HepG2 (cell line): Measurements from ENCODE around the gene CRYZL1. TPM values are rescaled to one million over a fixed set of nuclear protein-coding genes. Genes with fewer than 3 reads are reported as not detected.
A peak's percentile ranks its signal among the peaks of the same experiment; 100 is the strongest.

Experiments used
- ATAC-seq: fragments of 200-7000 bp; cut with Tn5 transposase; 3 replicates; pipeline ENCODE4 v1.9.1; 2020; ENCODE audit warnings: mild to moderate bottlenecking, moderate library complexity
- BruUV-seq: library from RNA; stranded (reverse); fragments of 400-500 nt; replicated peaks from 2 replicates; lab custom pipeline; 2021; lab: Mats Ljungman, UMichigan
- CTCF ChIA-PET: fragments of 300-600 bp; formaldehyde crosslinking; extraction: SDS; loops from one replicate; lab custom pipeline; 2021; ENCODE audit warnings: low total read pairs, inconsistent platforms, low intra/inter-chr PET ratio; lab: Yijun Ruan, JAX
- POLR2A ChIA-PET: fragments of 350-600 bp; sonication (Branson Sonifier 250); formaldehyde crosslinking; loops from one replicate; lab custom pipeline; 2020; ENCODE audit warnings: antibody characterized with exemption, inconsistent platforms; lab: Yijun Ruan, JAX
- DNase-seq: peaks from one replicate; pipeline ENCODE4 v3.0.0-alpha.2; 2015; ENCODE audit warnings: low spot score
- FAIRE-seq: peaks from 3 replicates; lab custom pipeline; 2011; peaks lifted over from hg19 to GRCh38; lab: Jason Lieb, UNC
- H2AFZ ChIP-seq: one replicate; pipeline ENCODE4 v1.6.1; 2011; ENCODE audit warnings: low read length, inconsistent platforms
- H3K27ac ChIP-seq: fragments of 300-600 bp; 3 replicates; pipeline ENCODE4 v1.8.0; 2011; ENCODE audit warnings: mixed run types, mild to moderate bottlenecking, mixed read lengths, low read length, inconsistent platforms; ENCODE audit not compliant: insufficient read depth; ENCODE audit errors: extremely low read length
- H3K27me3 ChIP-seq, 2 experiments: fragments of 200-600 bp in 1 of 2; 2 replicates in 1 of 2; 3 replicates in 1 of 2; pipeline versions ENCODE4 v1.6.0 to v1.8.0; 2011; ENCODE audit warnings: low read length in 2 of 2, mild to moderate bottlenecking in 2 of 2, moderate library complexity in 2 of 2, inconsistent platforms in 1 of 2; ENCODE audit not compliant: insufficient read depth in 2 of 2, control insufficient read depth in 1 of 2
- H3K36me3 ChIP-seq, 2 experiments: fragments of 200-600 bp in 1 of 2; replicated peaks in 1 of 2; 2 replicates in 1 of 2; 3 replicates in 1 of 2; pipeline versions ENCODE4 v1.5.1 to v1.8.0; 2011; ENCODE audit warnings: low read length in 2 of 2, inconsistent platforms in 1 of 2; ENCODE audit not compliant: insufficient read depth in 2 of 2, control insufficient read depth in 1 of 2
- H3K4me1 ChIP-seq: 2 replicates; pipeline ENCODE4 v1.5.1; 2012; ENCODE audit warnings: low read length, inconsistent platforms; ENCODE audit not compliant: insufficient read depth
- H3K4me2 ChIP-seq: 2 replicates; pipeline ENCODE4 v1.6.0; 2011; ENCODE audit warnings: low read depth, low read length, inconsistent platforms
- H3K4me3 ChIP-seq, 3 experiments: fragments of 200-600 bp in 1 of 3; sonication (generic), shearing (Covaris generic) in 1 of 3; replicated peaks in 1 of 3; 2 replicates each; pipeline ENCODE4 v1.5.1; 2011 to 2016; ENCODE audit warnings: low read length in 3 of 3, inconsistent platforms in 2 of 3, low read depth in 2 of 3, mild to moderate bottlenecking in 2 of 3, control low read depth in 1 of 3, mixed read lengths in 1 of 3; ENCODE audit not compliant: insufficient read depth in 1 of 3
- H3K79me2 ChIP-seq: one replicate; pipeline ENCODE4 v1.6.1; 2011; ENCODE audit warnings: low read length, inconsistent platforms; ENCODE audit not compliant: insufficient read depth
- H3K9ac ChIP-seq: 2 replicates; pipeline ENCODE4 v1.6.0; 2011; ENCODE audit warnings: mild to moderate bottlenecking, low read depth, low read length, inconsistent platforms; ENCODE audit not compliant: insufficient read depth
- H3K9me3 ChIP-seq: 2 replicates; pipeline ENCODE4 v1.5.1; 2012; ENCODE audit warnings: mild to moderate bottlenecking, low read length
- H4K20me1 ChIP-seq: 2 replicates; pipeline ENCODE4 v1.6.0; 2011; ENCODE audit warnings: inconsistent platforms, mild to moderate bottlenecking, low read length, moderate library complexity; ENCODE audit not compliant: insufficient read depth
- CEBPZ ChIP-seq: IDR thresholded peaks from 2 replicates; pipeline ENCODE4 v1.6.1; 2012; ENCODE audit warnings: low read length, improper control_type of control experiment
- HNRNPL ChIP-seq: fragments of 200-400 bp; formaldehyde crosslinking; IDR thresholded peaks from 2 replicates; pipeline ENCODE4 v1.6.1; 2017; ENCODE audit warnings: mild to moderate bottlenecking, low read depth, low read length
- IKZF4 ChIP-seq: sonication (generic); formaldehyde crosslinking; IDR thresholded peaks from 2 replicates; pipeline ENCODE4 v1.5.1; 2020; ENCODE audit warnings: borderline replicate concordance, mild to moderate bottlenecking, low read depth, missing genetic modification reagents; ENCODE audit errors: not compliant biosample characterization
- KLF15 ChIP-seq: sonication (generic); formaldehyde crosslinking; IDR thresholded peaks from 2 replicates; pipeline ENCODE4 v1.8.1; 2023; ENCODE audit warnings: borderline replicate concordance, mild to moderate bottlenecking, inconsistent platforms, missing genetic modification reagents, mixed read lengths
- MED1 ChIP-seq: sonication (generic); formaldehyde crosslinking; IDR thresholded peaks from 2 replicates; pipeline ENCODE4 v1.4.0; 2020; ENCODE audit warnings: missing genetic modification reagents
- PHF8 ChIP-seq: sonication (generic); formaldehyde crosslinking; IDR thresholded peaks from 2 replicates; pipeline ENCODE4 v1.5.0; 2020; ENCODE audit warnings: missing genetic modification reagents
- POGZ ChIP-seq: sonication (generic); formaldehyde crosslinking; IDR thresholded peaks from 2 replicates; pipeline ENCODE4 v1.4.0; 2020; ENCODE audit warnings: mild to moderate bottlenecking, missing genetic modification reagents
- PTBP1 ChIP-seq: fragments of 200-400 bp; formaldehyde crosslinking; IDR thresholded peaks from 2 replicates; pipeline ENCODE4 v1.6.1; 2018; ENCODE audit warnings: low read length, low read depth; ENCODE audit not compliant: poor library complexity, severe bottlenecking
- TAF15 ChIP-seq: fragments of 200-400 bp; formaldehyde crosslinking; IDR thresholded peaks from one replicate; pipeline ENCODE4 v1.6.1; 2018; ENCODE audit warnings: mild to moderate bottlenecking, low read depth, low read length; ENCODE audit not compliant: poor library complexity, severe bottlenecking
- THYN1 ChIP-seq: sonication (generic); formaldehyde crosslinking; IDR thresholded peaks from 2 replicates; pipeline ENCODE4 v1.8.1; 2023; ENCODE audit warnings: low read depth, mild to moderate bottlenecking, moderate library complexity, missing genetic modification reagents, borderline replicate concordance
- ZBTB46 ChIP-seq: sonication (generic); formaldehyde crosslinking; IDR thresholded peaks from 2 replicates; pipeline ENCODE4 v1.4.0; 2020; ENCODE audit warnings: mild to moderate bottlenecking, missing genetic modification reagents, borderline replicate concordance
- WGBS: methylation state at CpG from one replicate; pipeline ENCODE4 v1.1.6; 2017; ENCODE audit warnings: low lambda C conversion rate; 5-methylcytosine and 5-hydroxymethylcytosine counted together
- in situ Hi-C: cut with HindIII; loops from 2 replicates; pipeline ENCODE4 v1.10.0; 2017; ENCODE audit warnings: low pct_unique_long_range_greater_than_20kb; ENCODE audit not compliant: extremely low pct_ligation_motif_present
- intact Hi-C: fragments of 100-400 bp; cut with micrococcal nuclease; formaldehyde crosslinking; loops from one replicate; pipeline ENCODE4 v1.10.0; 2022; ENCODE audit not compliant: unreplicated experiment
- polyA plus RNA-seq, 8 experiments: library from polyadenylated mRNA; depleted of rRNA in 3 of 8; stranded (reverse) in 7 of 8; unstranded in 1 of 8; fragments of >200 nt; fragmentation: Illumina TruSeq in 4 of 8; extraction: Trizol in 4 of 8; gene quantifications; 2 replicates each; pipeline versions ENCODE4 v1.2.1 to v1.2.3, GENCODE V29; 2011 to 2016; ENCODE audit warnings: low read depth in 4 of 8, missing spikeins in 1 of 8, mixed read lengths in 1 of 8; ENCODE audit not compliant: insufficient read depth in 1 of 8
- total RNA-seq, 5 experiments: library from RNA; depleted of rRNA; stranded (reverse); fragments of >200 nt; fragmentation: Illumina TruSeq; extraction: Trizol; gene quantifications; 2 replicates each; pipeline ENCODE4 v1.2.3, GENCODE V29; 2016; ENCODE audit warnings: low read depth in 1 of 5
- TF ChIP-seq, protein P1 (sequence below): sonication (generic); formaldehyde crosslinking; IDR thresholded peaks from 2 replicates; pipeline ENCODE4 v1.8.0; 2022; ENCODE audit warnings: missing genetic modification reagents, mild to moderate bottlenecking, inconsistent platforms, borderline replicate concordance
- TF ChIP-seq, protein P2 (sequence below): sonication (generic); formaldehyde crosslinking; conservative IDR thresholded peaks from 2 replicates; pipeline ENCODE4 v1.8.0; 2022; ENCODE audit warnings: missing genetic modification reagents
- TF ChIP-seq, protein P3 (sequence below): sonication (generic); formaldehyde crosslinking; IDR thresholded peaks from 2 replicates; pipeline ENCODE4 v1.4.0; 2020; ENCODE audit warnings: missing genetic modification reagents

Gene CRYZL1
- total and polyA plus RNA-seq, 2 of the 13 experiments (the other 11 are each of a cell fraction or from before 2014, with no cell fraction given) = 20.3 to 27.7 TPM

DNA sequence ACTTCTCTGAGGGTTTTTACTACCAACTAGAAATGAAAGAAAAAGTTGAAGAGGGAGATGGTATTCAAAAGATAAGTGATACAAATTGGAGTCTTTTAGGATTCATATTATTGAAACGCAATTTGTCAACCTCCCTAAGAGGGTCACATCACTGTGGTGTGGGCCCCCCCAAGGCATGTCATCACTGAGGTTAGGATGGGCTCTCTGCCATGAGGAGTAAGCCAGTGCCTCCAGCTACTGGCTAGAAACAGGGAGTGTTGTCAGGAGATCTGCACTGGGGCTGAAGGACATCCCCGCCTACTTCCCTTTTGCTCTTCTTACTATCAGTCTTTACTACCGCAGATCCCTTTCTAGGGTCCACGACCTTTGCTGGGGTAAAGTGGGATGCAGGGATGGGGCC, 26.6 kb upstream of the CRYZL1 start:
- no peaks in the 10 kb centered on the region for H4K20me1 ChIP-seq
- H3K27ac ChIP-seq = no peak overlapping the region
- H2AFZ ChIP-seq = no peak overlapping the region
- no peak overlapping the region for H3K9ac ChIP-seq
- no peak overlapping the region for H3K4me3 ChIP-seq
- ChIA-PET POLR2A (no interaction called here), CTCF (no interaction called here)
- intact Hi-C loops = no loop called here
- TF ChIP-seq PTBP1 (no peak), CEBPZ (no peak), THYN1 (CRISPR knock-in tag) (no peak), IKZF4 (CRISPR knock-in tag) (no peak), KLF15 (CRISPR knock-in tag) (no peak), POGZ (no peak), HNRNPL (no peak), PHF8 (no peak), TAF15 (no peak), MED1 (no peak), ZBTB46 (no peak)
- TF ChIP-seq, protein P1, sequence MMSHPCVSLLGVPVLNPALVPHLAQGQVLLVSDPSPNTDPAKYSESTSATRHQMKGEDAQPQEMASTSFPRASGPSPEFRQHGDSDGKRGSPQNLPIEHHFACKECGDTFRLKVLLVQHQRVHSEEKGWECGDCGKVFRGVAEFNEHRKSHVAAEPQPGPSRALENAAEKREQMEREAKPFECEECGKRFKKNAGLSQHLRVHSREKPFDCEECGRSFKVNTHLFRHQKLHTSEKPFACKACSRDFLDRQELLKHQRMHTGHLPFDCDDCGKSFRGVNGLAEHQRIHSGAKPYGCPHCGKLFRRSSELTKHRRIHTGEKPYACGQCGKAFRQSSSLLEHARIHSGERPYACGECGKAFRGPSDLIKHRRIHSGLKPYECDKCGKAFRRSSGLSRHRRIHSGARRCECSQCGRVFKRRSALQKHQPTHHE (CRISPR knock-in tag) = no peak
- TF ChIP-seq, protein P2, sequence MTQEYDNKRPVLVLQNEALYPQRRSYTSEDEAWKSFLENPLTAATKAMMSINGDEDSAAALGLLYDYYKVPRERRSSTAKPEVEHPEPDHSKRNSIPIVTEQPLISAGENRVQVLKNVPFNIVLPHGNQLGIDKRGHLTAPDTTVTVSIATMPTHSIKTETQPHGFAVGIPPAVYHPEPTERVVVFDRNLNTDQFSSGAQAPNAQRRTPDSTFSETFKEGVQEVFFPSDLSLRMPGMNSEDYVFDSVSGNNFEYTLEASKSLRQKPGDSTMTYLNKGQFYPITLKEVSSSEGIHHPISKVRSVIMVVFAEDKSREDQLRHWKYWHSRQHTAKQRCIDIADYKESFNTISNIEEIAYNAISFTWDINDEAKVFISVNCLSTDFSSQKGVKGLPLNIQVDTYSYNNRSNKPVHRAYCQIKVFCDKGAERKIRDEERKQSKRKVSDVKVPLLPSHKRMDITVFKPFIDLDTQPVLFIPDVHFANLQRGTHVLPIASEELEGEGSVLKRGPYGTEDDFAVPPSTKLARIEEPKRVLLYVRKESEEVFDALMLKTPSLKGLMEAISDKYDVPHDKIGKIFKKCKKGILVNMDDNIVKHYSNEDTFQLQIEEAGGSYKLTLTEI (CRISPR knock-in tag) = no peak
- TF ChIP-seq, protein P3, sequence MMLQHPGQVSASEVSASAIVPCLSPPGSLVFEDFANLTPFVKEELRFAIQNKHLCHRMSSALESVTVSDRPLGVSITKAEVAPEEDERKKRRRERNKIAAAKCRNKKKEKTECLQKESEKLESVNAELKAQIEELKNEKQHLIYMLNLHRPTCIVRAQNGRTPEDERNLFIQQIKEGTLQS (CRISPR knock-in tag) = no peak
- BruUV-seq = no TSS peak
- no peaks in the 10 kb centered on the region; a peak in 1 of 5 replicates for H3K27me3 ChIP-seq
- no peak for DNase-seq
- H3K79me2 ChIP-seq = peaks cover 31% of the 10 kb centered on the region
- ATAC-seq = peak; percentile 49; the same call in 2 of the 3 replicates
- in situ Hi-C loops = no loop called here
- WGBS = 61% methylated on average over 4 of the region's 4 CpGs
- no peaks in the 10 kb centered on the region for H3K9me3 ChIP-seq
- no peak overlapping the region for H3K4me2 ChIP-seq
- H3K4me1 ChIP-seq = peaks cover 15% of the 10 kb centered on the region
- no peaks in the 10 kb centered on the region for H3K36me3 ChIP-seq
- FAIRE-seq = no peak
